IPS-18c (cell line): Measurements from ENCODE around the gene SCN3B.

Source experiments
- H3K4me3 ChIP-seq: 2 replicates; pipeline ENCODE4 v1.7.0; 2013; ENCODE audit warnings: low read depth, mild to moderate bottlenecking, low read length, moderate library complexity; ENCODE audit not compliant: insufficient read depth
- H3K9me3 ChIP-seq: one replicate; pipeline ENCODE4 v1.6.1; 2013; ENCODE audit warnings: mild to moderate bottlenecking, low read length, moderate library complexity; ENCODE audit not compliant: control insufficient read depth, insufficient read depth

SCN3B gene

GRCh38 chr11:123587559-123587958 lies 66.9 kb downstream of the SCN3B start:
- Histone ChIP-seq H3K9me3 (no peaks in the 10 kb centered on the region), H3K4me3 (no peak overlapping the region)

GRCh38 chr11:123587044-123587443 lies 67.4 kb downstream of the SCN3B start:
- Histone ChIP-seq H3K4me3 (no peak overlapping the region), H3K9me3 (no peaks in the 10 kb centered on the region)

- Histone ChIP-seq H3K9me3 (peaks cover 2% of the 10 kb centered on the region), H3K4me3 (no peak overlapping the region)
Observed at GRCh38 chr11:123586568-123586967, 67.9 kb downstream of the SCN3B start.

GRCh38 chr11:123585706-123586105 lies 68.7 kb downstream of the SCN3B start:
- H3K9me3 ChIP-seq, result peaks cover 2% of the 10 kb centered on the region

GRCh38 chr11:123585206-123585605 lies 69.2 kb downstream of the SCN3B start:
- Histone ChIP-seq H3K4me3 (no peak overlapping the region), H3K9me3 (peaks cover 2% of the 10 kb centered on the region)

More at GRCh38 chr11:123585706-123586105, 68.7 kb downstream of the SCN3B start:
- no peak overlapping the region for H3K4me3 ChIP-seq

GRCh38 chr11:123584737-123585136 lies 69.7 kb downstream of the SCN3B start:
- H3K4me3 ChIP-seq, result no peak overlapping the region
- H3K9me3 ChIP-seq, result peaks cover 2% of the 10 kb centered on the region

GRCh38 chr11:123584186-123584585 lies 70.2 kb downstream of the SCN3B start:
- Histone ChIP-seq H3K9me3 (peaks cover 2% of the 10 kb centered on the region), H3K4me3 (no peak overlapping the region)

- Histone ChIP-seq H3K4me3 (no peak overlapping the region), H3K9me3 (peaks cover 2% of the 10 kb centered on the region)
Observed at GRCh38 chr11:123582992-123583504, 71.4 kb downstream of the SCN3B start.

GRCh38 chr11:123581651-123582399 lies 72.6 kb downstream of the SCN3B start:
- no peak overlapping the region for H3K4me3 ChIP-seq
- peaks cover 2% of the 10 kb centered on the region for H3K9me3 ChIP-seq

- Histone ChIP-seq H3K9me3 (peaks cover 2% of the 10 kb centered on the region), H3K4me3 (no peak overlapping the region)
Observed at GRCh38 chr11:123580557-123581275, 73.7 kb downstream of the SCN3B start.

- H3K4me3 ChIP-seq, result no peak overlapping the region
- peaks cover 2% of the 10 kb centered on the region for H3K9me3 ChIP-seq
Observed at GRCh38 chr11:123580137-123580536, 74.3 kb downstream of the SCN3B start.

GRCh38 chr11:123579482-123579812 lies 75.0 kb downstream of the SCN3B start:
- H3K9me3 ChIP-seq, result peaks cover 2% of the 10 kb centered on the region

More at GRCh38 chr11:123579482-123579812, 75.0 kb downstream of the SCN3B start:
- no peak overlapping the region for H3K4me3 ChIP-seq
